ENCODE results near the gene ATP8B2.
"Not testable (repeated sequence)": the region's sequence is repeated elsewhere in the genome, so short reads cannot be mapped to it uniquely, and the experiment has no call there.

The ATP8B2 gene

GRCh38 chr1:154324669-154325582, at the start of gene ATP8B2:
Gene ATP8B2 (plus strand): TSS chr1:154325525. CDS start chr1:154328142, 2,617 bp downstream.
- DNase-seq (ENCODE audit: low read depth), result peak; percentile 77

- DNase-seq (ENCODE audit: low read depth), result peak; percentile 6
Measured at GRCh38 chr1:154276797-154277196, 48.5 kb upstream of the ATP8B2 start.

GRCh38 chr1:154287591-154287990, 37.7 kb upstream of the ATP8B2 start:
- not testable (repeated sequence) for DNase-seq (ENCODE audit: low read depth)

GRCh38 chr1:154288661-154289060, 36.7 kb upstream of the ATP8B2 start:
- DNase-seq (ENCODE audit: low read depth), result no peak

- no peak for DNase-seq (ENCODE audit: low read depth)
Measured at GRCh38 chr1:154290921-154291320, 34.4 kb upstream of the ATP8B2 start.

GRCh38 chr1:154295408-154296235, 29.7 kb upstream of the ATP8B2 start:
- DNase-seq (ENCODE audit: low read depth), result no peak

- no peak for DNase-seq (ENCODE audit: low read depth)
Measured at GRCh38 chr1:154301582-154301981, 23.7 kb upstream of the ATP8B2 start.

- DNase-seq (ENCODE audit: low read depth), result no peak
Measured at GRCh38 chr1:154304664-154305337, 20.5 kb upstream of the ATP8B2 start.

- DNase-seq (ENCODE audit: low read depth), result no peak
Measured at GRCh38 chr1:154306151-154306550, 19.2 kb upstream of the ATP8B2 start.

- DNase-seq (ENCODE audit: low read depth), result not testable (repeated sequence)
Measured at GRCh38 chr1:154307670-154308270, 17.6 kb upstream of the ATP8B2 start.

GRCh38 chr1:154309136-154309535, 16.2 kb upstream of the ATP8B2 start:
- DNase-seq (ENCODE audit: low read depth), result not testable (repeated sequence)

GRCh38 chr1:154312229-154313065, 12.9 kb upstream of the ATP8B2 start:
- not testable (repeated sequence) for DNase-seq (ENCODE audit: low read depth)

- no peak for DNase-seq (ENCODE audit: low read depth)
Measured at GRCh38 chr1:154313066-154313356, 12.3 kb upstream of the ATP8B2 start.

GRCh38 chr1:154314226-154314625, 11.1 kb upstream of the ATP8B2 start:
- not testable (repeated sequence) for DNase-seq (ENCODE audit: low read depth)

- no peak for DNase-seq (ENCODE audit: low read depth)
Measured at GRCh38 chr1:154316704-154317103, 8.6 kb upstream of the ATP8B2 start.

- no peak for DNase-seq (ENCODE audit: low read depth)
Measured at GRCh38 chr1:154318386-154318785, 6.9 kb upstream of the ATP8B2 start.

GRCh38 chr1:154320882-154321608, 4.3 kb upstream of the ATP8B2 start, which contains the start of gene AQP10:
Gene AQP10 (plus strand): TSS chr1:154321093. CDS start chr1:154321156, 63 bp downstream.
- no peak for DNase-seq (ENCODE audit: low read depth)

- DNase-seq (ENCODE audit: low read depth), result not testable (repeated sequence)
Measured at GRCh38 chr1:154321609-154321934, 3.8 kb upstream of the ATP8B2 start.

- DNase-seq (ENCODE audit: low read depth), result no peak
Measured at GRCh38 chr1:154323493-154323892, 1.8 kb upstream of the ATP8B2 start.

- DNase-seq (ENCODE audit: low read depth), result no peak
Measured at GRCh38 chr1:154324241-154324640, 1.1 kb upstream of the ATP8B2 start.

Measured in activated T-helper 9 cell treated with anti-CD3 and anti-CD28 coated beads, Interleukin-2, amount 50 U/mL, for 16 hours (primary cell).